ENCODE data around the gene SELENON. TPM values are rescaled to one million over a fixed set of nuclear protein-coding genes. Genes with fewer than 3 reads are reported as not detected.

Gene SELENON
- total RNA-seq, 1 donor from 2014 or later = 45.2 TPM

- no peak for TF ChIP-seq CTCF (IDR thresholded peaks at IDR 0.05; ENCODE audit: borderline replicate concordance)
- no peaks in the 10 kb centered on the region for H3K27me3 ChIP-seq (ENCODE audit: low read depth)
- no peak overlapping the region for H3K27ac ChIP-seq (replicated peaks)
- DNase-seq = no peak
- H3K4me3 ChIP-seq = no peak overlapping the region
- H3K36me3 ChIP-seq = no peaks in the 10 kb centered on the region
- H3K9me3 ChIP-seq (replicated peaks) = no peaks in the 10 kb centered on the region
- peaks cover 11% of the 10 kb centered on the region for H3K4me1 ChIP-seq
- intact Hi-C loops (cut with micrococcal nuclease) = no loop called here
Observed at GRCh38 chr1:25854554-25854953, 54.6 kb downstream of the SELENON start.

DNA sequence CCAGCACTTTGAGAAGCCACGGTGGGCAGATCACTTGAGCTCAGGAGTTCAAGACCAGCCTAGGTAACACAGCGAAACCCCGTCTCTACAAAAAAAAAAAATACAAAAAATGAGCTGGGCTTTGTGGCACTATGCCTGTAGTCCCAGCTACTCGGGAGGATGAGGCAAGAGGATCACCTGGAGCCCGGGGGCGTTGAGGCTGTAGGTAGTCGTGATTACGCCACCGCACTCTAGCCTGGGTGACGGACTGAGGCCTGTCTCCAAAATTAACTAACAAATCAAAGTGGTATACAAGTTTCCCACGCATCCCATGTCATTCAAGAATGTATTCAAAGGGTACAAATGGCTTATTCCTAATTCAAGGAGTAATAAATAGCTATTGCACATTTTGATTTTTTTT lies 56.9 kb downstream of the SELENON start:
- no peaks in the 10 kb centered on the region for H3K27me3 ChIP-seq (ENCODE audit: low read depth)
- no peak for DNase-seq
- H3K4me3 ChIP-seq = no peak overlapping the region
- H3K27ac ChIP-seq (replicated peaks) = no peak overlapping the region
- intact Hi-C loops (cut with micrococcal nuclease) = no loop called here
- no peaks in the 10 kb centered on the region for H3K36me3 ChIP-seq
- peaks cover 24% of the 10 kb centered on the region for H3K4me1 ChIP-seq
- no peak for TF ChIP-seq CTCF (IDR thresholded peaks at IDR 0.05; ENCODE audit: borderline replicate concordance)
- H3K9me3 ChIP-seq (replicated peaks) = no peaks in the 10 kb centered on the region

DNA sequence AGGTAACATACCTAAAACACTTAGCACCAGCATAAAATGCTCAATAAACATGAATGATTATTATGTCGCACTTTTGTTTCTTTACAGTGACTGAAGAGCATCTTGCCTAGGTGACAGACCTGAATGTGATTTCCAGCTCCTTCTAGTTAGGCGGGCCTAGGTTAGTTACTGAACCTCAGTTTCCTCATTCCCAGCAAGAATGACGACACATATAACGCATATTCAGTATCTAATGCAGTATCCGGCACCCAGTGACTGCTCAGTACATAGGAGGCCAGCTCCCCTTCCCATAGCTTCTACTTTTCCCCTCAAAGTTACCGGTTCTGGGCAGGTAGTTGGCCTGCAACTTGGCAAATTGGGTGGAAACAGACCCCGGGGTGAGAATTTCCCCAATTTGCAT lies 58.5 kb downstream of the SELENON start:
- peaks cover 24% of the 10 kb centered on the region for H3K4me1 ChIP-seq
- H3K9me3 ChIP-seq (replicated peaks) = no peaks in the 10 kb centered on the region
- DNase-seq = no peak
- TF ChIP-seq CTCF (IDR thresholded peaks at IDR 0.05; ENCODE audit: borderline replicate concordance) = no peak
- no peak overlapping the region for H3K27ac ChIP-seq (replicated peaks)
- intact Hi-C loops (cut with micrococcal nuclease) = no loop called here
- H3K36me3 ChIP-seq = no peaks in the 10 kb centered on the region
- no peaks in the 10 kb centered on the region for H3K27me3 ChIP-seq (ENCODE audit: low read depth)
- H3K4me3 ChIP-seq = peak overlapping the region; percentile 66

DNA sequence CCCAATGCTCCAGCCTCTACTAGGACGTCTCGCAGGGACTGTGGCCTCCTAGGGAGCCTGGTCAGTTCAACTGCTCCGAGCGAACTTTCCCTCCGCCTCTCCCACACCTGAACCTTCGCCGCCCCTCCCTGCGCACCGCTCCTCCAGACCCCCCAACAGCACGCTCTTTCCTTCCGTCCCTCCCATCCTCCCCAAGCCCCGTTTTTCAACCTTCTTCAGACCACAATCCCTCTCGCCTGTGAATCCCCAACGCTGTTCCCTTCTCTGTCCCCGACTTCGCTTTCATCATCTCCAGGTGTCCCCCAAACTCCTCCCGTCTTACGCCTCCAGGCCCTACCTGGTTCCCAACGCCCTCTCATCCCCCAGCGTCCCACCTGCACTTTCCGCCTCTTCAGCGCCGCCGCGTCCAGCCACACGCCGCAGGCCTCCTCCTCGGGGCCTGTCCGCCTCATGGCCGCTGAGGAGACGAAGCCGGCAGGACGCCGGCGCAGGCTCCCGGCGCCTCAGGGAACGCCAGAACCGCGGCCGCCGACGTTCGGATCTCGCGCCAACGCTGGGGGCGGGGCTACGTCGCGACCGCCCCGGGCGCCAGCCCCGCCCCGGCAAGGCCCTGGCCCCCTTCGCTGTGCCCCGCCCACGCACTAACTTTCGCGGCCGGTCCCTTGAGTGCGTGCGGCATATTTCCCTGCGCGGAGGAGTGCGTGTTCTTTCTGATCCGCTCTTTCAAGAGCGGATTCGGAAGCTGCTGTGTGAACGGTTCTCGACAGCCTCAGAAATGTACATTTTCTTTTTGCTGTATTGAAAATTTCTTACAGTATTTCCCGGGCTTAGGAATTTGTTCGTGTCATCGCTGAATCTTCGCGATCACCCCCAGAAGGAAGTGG lies 59.2 kb downstream of the SELENON start, which contains the start of gene AUNIP:
Gene AUNIP (minus strand): TSS at position 552 of the 884 bp plus-strand sequence. CDS start 100 bp downstream, at position 452.
- intact Hi-C loops (cut with micrococcal nuclease) = no loop called here
- Histone ChIP-seq H3K27me3 (ENCODE audit: low read depth) (no peaks in the 10 kb centered on the region), H3K36me3 (no peaks in the 10 kb centered on the region), H3K9me3 (replicated peaks) (no peaks in the 10 kb centered on the region), H3K27ac (replicated peaks) (peak within 1 kb of the TSS; percentile 75), H3K4me1 (peaks cover 24% of the 10 kb centered on the region), H3K4me3 (peak within 1 kb of the TSS; percentile 66)
- DNase-seq = peak; percentile 87
- no peak for TF ChIP-seq CTCF (IDR thresholded peaks at IDR 0.05; ENCODE audit: borderline replicate concordance)

- no peaks in the 10 kb centered on the region for H3K27me3 ChIP-seq (ENCODE audit: low read depth)
- TF ChIP-seq CTCF (IDR thresholded peaks at IDR 0.05; ENCODE audit: borderline replicate concordance) = no peak
- H3K4me1 ChIP-seq = peaks cover 24% of the 10 kb centered on the region
- peak; percentile 31 for DNase-seq
- H3K36me3 ChIP-seq = no peaks in the 10 kb centered on the region
- intact Hi-C loops (cut with micrococcal nuclease) = no loop called here
- peak overlapping the region; percentile 33 for H3K27ac ChIP-seq (replicated peaks)
- no peak overlapping the region for H3K4me3 ChIP-seq
- H3K9me3 ChIP-seq (replicated peaks) = no peaks in the 10 kb centered on the region
Observed at GRCh38 chr1:25861316-25862286, 61.6 kb downstream of the SELENON start.

All from left ventricle myocardium inferior (tissue), 1 donor.